ENCODE measurements around the gene CIITA.

The CIITA gene

DNA sequence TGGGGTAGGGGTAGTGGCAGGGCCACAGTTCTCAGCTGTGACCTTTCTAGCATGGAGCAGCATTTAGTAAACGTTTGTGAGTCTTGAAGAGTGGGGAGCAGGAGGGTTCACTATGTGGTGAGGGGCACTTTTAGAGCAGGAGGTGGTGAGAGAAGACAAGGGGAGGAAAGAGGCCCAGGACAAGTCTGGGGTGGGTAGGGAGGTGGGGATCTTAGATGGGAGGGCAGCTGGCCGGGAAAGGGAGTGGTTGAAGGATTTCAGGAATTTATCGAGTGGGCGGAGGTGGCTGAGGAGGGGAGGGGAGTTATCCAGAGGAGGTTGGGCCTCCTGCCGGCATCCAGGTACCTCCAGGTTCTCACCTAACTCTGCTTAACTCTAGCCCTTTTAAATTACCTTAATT is 69.3 kb downstream of the CIITA start:
- Histone ChIP-seq H3K4me3 (ENCODE audit: low read depth, low read length) (peak overlapping the region; percentile 50), H3K27me3 (ENCODE audit: insufficient read depth, low read length) (no peaks in the 10 kb centered on the region), H3K36me3 (ENCODE audit: insufficient read depth, low read length) (no peaks in the 10 kb centered on the region), H3K27ac (ENCODE audit: low read depth, low read length) (no peak overlapping the region), H3K79me2 (ENCODE audit: control insufficient read depth, insufficient read depth, low read length, unreplicated experiment) (peaks cover 63% of the 10 kb centered on the region), H2AFZ (ENCODE audit: low read length, unreplicated experiment) (no peak overlapping the region), H3K4me1 (ENCODE audit: control insufficient read depth, insufficient read depth, low read length, unreplicated experiment) (peaks cover 46% of the 10 kb centered on the region)

DNA sequence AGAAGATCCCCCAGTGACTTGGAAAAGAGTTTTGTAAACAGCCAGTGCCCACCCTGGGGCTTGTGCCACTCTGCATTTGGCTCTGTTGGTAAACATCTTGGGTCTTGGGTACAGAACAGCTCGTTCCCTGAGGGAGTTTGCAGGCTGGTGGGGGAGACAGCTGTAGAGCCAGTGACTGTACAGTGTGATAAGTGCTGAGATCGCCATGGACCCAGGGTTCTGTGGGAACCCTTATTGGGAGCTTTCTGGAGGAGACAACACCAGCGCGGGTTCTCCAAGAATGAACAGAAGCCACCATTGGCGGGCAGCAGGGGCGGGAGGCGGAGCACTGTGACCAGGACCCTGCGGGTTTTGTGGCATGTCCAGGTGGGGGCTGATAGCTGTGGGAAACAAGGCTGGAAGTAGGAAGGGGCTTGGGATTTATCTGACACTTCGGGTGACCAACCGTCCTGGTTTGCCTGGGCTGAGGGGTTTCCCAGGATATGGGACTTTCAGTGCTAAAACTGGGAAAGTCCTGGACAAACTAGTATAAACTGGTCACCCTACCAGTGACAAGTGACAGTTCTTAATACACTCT is 70.3 kb downstream of the CIITA start:
- Histone ChIP-seq H3K4me1 (ENCODE audit: control insufficient read depth, insufficient read depth, low read length, unreplicated experiment) (peaks cover 46% of the 10 kb centered on the region), H3K27ac (ENCODE audit: low read depth, low read length) (no peak overlapping the region), H2AFZ (ENCODE audit: low read length, unreplicated experiment) (no peak overlapping the region), H3K4me3 (ENCODE audit: low read depth, low read length) (no peak overlapping the region), H3K27me3 (ENCODE audit: insufficient read depth, low read length) (no peaks in the 10 kb centered on the region), H3K79me2 (ENCODE audit: control insufficient read depth, insufficient read depth, low read length, unreplicated experiment) (peaks cover 63% of the 10 kb centered on the region), H3K36me3 (ENCODE audit: insufficient read depth, low read length) (no peaks in the 10 kb centered on the region)

DNA sequence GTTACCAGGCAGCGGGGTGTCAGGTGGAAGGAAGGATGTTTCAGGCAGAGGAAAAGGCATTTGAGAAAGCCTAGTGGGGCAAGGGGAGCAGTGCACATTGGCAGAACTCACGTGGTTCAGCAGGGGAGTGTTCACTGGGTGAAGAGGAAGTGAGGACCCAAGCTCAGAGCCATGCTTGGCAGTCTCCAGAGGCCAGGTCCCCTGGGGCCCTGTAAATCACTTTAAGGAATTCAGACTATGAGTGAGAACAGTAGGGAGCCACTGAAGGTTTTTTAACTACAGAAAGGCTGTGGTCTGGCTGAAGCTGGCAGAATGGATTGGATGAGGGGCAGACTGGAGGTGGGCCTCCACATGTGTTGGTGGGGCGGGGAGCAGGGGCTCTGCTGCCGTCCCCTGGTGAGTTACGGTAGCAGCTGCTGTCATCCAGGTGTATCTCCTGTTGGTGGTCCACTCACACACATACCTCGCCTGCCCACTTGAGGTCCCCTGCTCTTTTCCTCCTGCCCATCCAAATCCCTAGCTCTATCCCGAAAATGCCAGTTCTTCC is 72.5 kb downstream of the CIITA start:
- Histone ChIP-seq H3K79me2 (ENCODE audit: control insufficient read depth, insufficient read depth, low read length, unreplicated experiment) (peaks cover 65% of the 10 kb centered on the region), H2AFZ (ENCODE audit: low read length, unreplicated experiment) (no peak overlapping the region), H3K4me1 (ENCODE audit: control insufficient read depth, insufficient read depth, low read length, unreplicated experiment) (peaks cover 37% of the 10 kb centered on the region), H3K36me3 (ENCODE audit: insufficient read depth, low read length) (no peaks in the 10 kb centered on the region), H3K4me3 (ENCODE audit: low read depth, low read length) (no peak overlapping the region), H3K27me3 (ENCODE audit: insufficient read depth, low read length) (no peaks in the 10 kb centered on the region), H3K27ac (ENCODE audit: low read depth, low read length) (no peak overlapping the region)

DNA sequence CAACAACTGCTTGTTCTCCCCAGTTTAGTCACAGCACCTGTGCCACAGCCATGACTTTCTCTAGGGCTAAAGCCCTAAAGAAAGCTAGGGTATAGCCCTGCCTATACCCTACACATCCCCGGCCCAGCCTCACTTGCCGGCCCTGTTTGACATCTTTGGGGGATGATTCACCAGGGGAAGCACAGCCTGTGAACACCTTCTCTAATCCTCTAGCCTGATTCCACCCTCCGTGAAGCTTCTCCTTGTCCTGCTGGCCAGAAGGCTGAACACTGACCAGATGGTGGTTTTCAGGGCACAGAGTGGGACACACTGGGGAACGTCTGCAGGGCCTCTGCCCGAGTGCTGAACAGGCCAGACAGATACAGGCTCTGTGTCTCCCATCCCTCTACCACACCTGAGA is 73.4 kb downstream of the CIITA start:
- H2AFZ ChIP-seq (ENCODE audit: low read length, unreplicated experiment): no peak overlapping the region
- H3K4me3 ChIP-seq (ENCODE audit: low read depth, low read length): no peak overlapping the region
- H3K4me1 ChIP-seq (ENCODE audit: control insufficient read depth, insufficient read depth, low read length, unreplicated experiment): peaks cover 36% of the 10 kb centered on the region
- no peaks in the 10 kb centered on the region for H3K27me3 ChIP-seq (ENCODE audit: insufficient read depth, low read length)
- H3K27ac ChIP-seq (ENCODE audit: low read depth, low read length): no peak overlapping the region
- H3K36me3 ChIP-seq (ENCODE audit: insufficient read depth, low read length): no peaks in the 10 kb centered on the region
- H3K79me2 ChIP-seq (ENCODE audit: control insufficient read depth, insufficient read depth, low read length, unreplicated experiment): peaks cover 59% of the 10 kb centered on the region

DNA sequence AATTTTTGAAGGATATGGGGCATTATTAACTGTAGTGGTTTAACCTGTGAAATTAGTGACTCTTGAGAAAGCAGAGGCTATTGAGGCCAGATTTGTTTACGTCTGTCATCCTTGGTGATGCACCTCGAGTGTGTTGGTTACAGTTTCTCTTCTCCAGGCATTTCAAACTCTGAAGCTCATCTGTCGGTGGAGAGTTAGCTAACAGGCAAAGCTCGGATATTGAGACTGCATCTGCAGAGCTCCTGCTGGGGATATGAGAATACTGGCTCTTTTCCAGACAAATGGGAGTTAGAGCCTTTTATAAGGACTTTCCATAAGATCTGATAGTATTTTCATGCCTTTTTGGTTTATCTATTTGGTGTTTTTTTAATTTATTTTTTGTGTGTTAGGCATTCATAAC is 74.0 kb downstream of the CIITA start:
- peaks cover 29% of the 10 kb centered on the region for H3K4me1 ChIP-seq (ENCODE audit: control insufficient read depth, insufficient read depth, low read length, unreplicated experiment)
- peaks cover 53% of the 10 kb centered on the region for H3K79me2 ChIP-seq (ENCODE audit: control insufficient read depth, insufficient read depth, low read length, unreplicated experiment)
- H3K27ac ChIP-seq (ENCODE audit: low read depth, low read length): no peak overlapping the region
- H3K4me3 ChIP-seq (ENCODE audit: low read depth, low read length): no peak overlapping the region
- H3K36me3 ChIP-seq (ENCODE audit: insufficient read depth, low read length): no peaks in the 10 kb centered on the region
- no peaks in the 10 kb centered on the region for H3K27me3 ChIP-seq (ENCODE audit: insufficient read depth, low read length)
- H2AFZ ChIP-seq (ENCODE audit: low read length, unreplicated experiment): no peak overlapping the region

DNA sequence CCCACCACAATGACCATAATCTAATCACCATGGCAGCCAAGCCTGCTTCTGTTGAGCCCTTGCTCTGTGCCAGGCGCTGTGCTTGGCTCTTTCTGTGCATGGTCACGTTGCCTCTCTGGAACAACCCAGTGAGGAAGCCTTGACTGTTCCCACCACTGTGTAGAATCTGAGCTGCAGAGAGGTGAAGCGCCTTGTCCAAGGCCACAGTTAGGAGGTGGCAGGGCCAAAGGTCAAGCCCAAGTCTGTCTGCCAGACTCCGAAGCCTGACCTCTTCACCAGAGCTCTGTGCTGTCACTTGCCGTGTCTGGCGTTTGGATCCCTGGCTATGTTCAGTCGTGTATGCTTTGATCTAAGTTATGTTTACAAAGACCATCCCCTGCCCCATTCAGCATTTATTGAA is 77.9 kb downstream of the CIITA start:
- Histone ChIP-seq H3K79me2 (ENCODE audit: control insufficient read depth, insufficient read depth, low read length, unreplicated experiment) (peaks cover 21% of the 10 kb centered on the region), H3K36me3 (ENCODE audit: insufficient read depth, low read length) (no peaks in the 10 kb centered on the region), H3K4me1 (ENCODE audit: control insufficient read depth, insufficient read depth, low read length, unreplicated experiment) (peaks cover 31% of the 10 kb centered on the region), H2AFZ (ENCODE audit: low read length, unreplicated experiment) (no peak overlapping the region), H3K4me3 (ENCODE audit: low read depth, low read length) (no peak overlapping the region), H3K27ac (ENCODE audit: low read depth, low read length) (no peak overlapping the region), H3K27me3 (ENCODE audit: insufficient read depth, low read length) (no peaks in the 10 kb centered on the region)

DNA sequence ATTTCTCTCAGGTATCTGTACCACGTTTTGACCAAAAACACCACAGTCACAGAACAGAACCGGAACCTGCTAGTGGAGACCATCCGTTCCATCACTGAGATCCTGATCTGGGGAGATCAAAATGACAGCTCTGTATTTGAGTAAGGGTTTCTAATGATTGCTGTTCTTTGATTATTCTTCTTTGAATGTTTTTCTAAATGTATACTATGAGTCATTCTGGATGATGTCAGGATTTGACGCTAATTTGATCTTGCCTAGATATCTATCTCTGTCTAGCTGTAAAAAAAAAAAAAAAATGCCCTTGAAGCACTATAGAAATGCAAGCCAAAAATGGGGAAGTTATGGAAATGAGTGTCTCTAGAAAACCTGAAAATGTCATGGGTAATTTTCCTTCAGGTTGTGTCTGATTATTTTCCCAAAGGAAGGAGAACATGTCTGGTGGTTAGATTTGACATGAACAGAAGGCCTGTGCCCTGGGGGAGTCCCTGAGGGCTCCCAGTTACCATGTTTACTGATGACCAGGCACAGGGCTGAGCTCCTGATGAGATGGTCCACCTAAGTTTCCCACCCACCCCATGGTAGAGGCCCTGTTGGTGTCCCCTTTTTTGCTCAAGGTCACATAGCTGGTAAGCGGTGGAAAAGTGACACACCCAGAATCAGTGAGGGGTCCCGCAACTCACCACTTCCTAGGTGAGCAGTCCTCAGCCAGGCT is 80.9 kb downstream of the CIITA start:
- H3K4me1 ChIP-seq (ENCODE audit: control insufficient read depth, insufficient read depth, low read length, unreplicated experiment): peaks cover 38% of the 10 kb centered on the region
- peaks cover 8% of the 10 kb centered on the region for H3K79me2 ChIP-seq (ENCODE audit: control insufficient read depth, insufficient read depth, low read length, unreplicated experiment)
- no peak overlapping the region for H2AFZ ChIP-seq (ENCODE audit: low read length, unreplicated experiment)
- H3K27me3 ChIP-seq (ENCODE audit: insufficient read depth, low read length): no peaks in the 10 kb centered on the region
- no peak overlapping the region for H3K4me3 ChIP-seq (ENCODE audit: low read depth, low read length)
- peak overlapping the region; percentile 40; the same call in 1 of the 2 replicates for H3K27ac ChIP-seq (ENCODE audit: low read depth, low read length)
- H3K36me3 ChIP-seq (ENCODE audit: insufficient read depth, low read length): no peaks in the 10 kb centered on the region

DNA sequence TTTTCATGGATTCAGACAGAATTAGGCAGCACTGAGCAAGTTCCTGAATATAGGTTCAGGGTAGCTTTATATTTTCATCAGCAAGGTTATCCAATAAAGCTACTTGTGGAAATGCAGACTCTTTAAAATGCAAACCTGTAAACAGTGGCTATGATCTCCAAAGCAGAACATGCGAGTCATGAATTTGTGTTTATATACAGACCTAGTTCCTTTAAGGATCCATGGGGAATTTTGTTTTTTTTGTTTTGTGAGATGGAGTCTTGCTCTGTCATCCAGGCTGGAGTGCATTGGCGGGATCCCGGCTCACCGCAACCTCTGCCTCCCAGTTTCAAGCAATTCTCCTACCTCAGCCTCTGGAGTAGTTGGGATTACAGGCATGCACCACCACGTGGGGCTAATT is 82.2 kb downstream of the CIITA start:
- Histone ChIP-seq H3K27ac (ENCODE audit: low read depth, low read length) (no peak overlapping the region), H3K27me3 (ENCODE audit: insufficient read depth, low read length) (no peaks in the 10 kb centered on the region), H3K4me1 (ENCODE audit: control insufficient read depth, insufficient read depth, low read length, unreplicated experiment) (peaks cover 37% of the 10 kb centered on the region), H3K4me3 (ENCODE audit: low read depth, low read length) (no peak overlapping the region), H3K79me2 (ENCODE audit: control insufficient read depth, insufficient read depth, low read length, unreplicated experiment) (peaks cover 8% of the 10 kb centered on the region), H2AFZ (ENCODE audit: low read length, unreplicated experiment) (no peak overlapping the region), H3K36me3 (ENCODE audit: insufficient read depth, low read length) (0 out of 2 replicates have a peak, but pooled peaks cover 4% of the 10 kb centered on the region)

DNA sequence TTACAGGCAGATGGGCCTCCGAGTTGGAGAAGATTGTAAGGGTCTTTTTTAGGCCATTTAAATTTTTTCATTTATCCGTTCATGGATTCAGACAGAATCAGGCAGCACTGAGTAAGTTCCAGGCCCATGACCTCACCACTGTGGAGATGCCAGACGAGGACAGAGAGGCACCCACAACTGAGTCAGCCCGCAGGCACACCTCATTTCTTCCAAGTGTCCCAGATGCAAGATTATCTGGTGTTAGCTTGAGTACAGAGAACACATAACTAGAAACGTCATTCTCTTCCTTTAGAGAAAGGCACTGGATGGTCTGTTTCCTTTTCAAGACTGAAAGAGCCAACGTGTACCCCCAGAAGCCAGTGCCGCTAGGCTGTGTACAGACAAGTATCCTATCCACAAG is 84.2 kb downstream of the CIITA start:
- Histone ChIP-seq H3K79me2 (ENCODE audit: control insufficient read depth, insufficient read depth, low read length, unreplicated experiment) (peaks cover 4% of the 10 kb centered on the region), H3K4me1 (ENCODE audit: control insufficient read depth, insufficient read depth, low read length, unreplicated experiment) (peaks cover 36% of the 10 kb centered on the region), H2AFZ (ENCODE audit: low read length, unreplicated experiment) (peak overlapping the region; percentile 2), H3K27me3 (ENCODE audit: insufficient read depth, low read length) (no peaks in the 10 kb centered on the region), H3K36me3 (ENCODE audit: insufficient read depth, low read length) (0 out of 2 replicates have a peak, but pooled peaks cover 4% of the 10 kb centered on the region), H3K27ac (ENCODE audit: low read depth, low read length) (peak overlapping the region; percentile 82), H3K4me3 (ENCODE audit: low read depth, low read length) (no peak overlapping the region)

DNA sequence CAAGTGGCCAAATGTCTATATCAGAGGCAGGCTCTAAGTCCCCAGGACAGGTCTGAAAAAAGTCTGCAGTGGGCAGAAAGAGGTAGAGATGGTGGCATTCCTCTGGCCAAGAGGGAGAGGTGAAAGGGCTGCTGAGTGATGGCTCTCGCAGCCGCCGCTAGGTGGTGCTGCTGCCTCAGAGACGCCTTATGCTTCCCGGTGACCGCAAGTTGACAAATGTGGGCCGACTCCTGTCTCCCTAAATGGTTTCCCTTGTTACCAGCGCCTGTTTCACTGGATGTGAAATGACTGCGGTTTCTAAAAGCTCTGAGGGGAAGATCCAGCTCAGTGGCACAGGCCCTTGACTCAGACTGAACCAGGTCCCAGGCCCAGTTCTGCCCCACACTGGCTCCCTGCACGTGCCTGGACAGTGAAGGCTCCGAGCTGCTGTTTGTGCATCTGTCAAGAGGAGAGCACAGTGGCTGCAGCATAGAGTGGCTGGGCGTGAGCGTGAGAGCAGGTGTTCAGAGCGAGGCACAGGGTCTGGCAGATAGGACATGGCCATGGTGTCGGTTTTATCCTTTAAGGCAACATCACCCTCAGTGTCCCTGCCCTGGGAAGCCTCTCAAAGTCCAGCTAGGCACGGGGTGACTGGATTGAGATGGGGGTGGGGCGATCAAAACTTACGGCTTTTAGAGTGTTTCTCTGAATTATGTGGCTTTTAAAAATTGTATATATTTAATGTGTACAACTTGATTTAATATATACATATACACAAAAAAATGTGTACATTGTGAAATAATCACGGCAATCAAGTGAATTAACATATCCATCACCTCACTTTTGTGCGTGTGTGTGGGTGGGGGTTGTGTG is 87.3 kb downstream of the CIITA start:
- H3K27ac ChIP-seq (ENCODE audit: low read depth, low read length): no peak overlapping the region
- 0 out of 2 replicates have a peak, but pooled peaks cover 4% of the 10 kb centered on the region for H3K36me3 ChIP-seq (ENCODE audit: insufficient read depth, low read length)
- peaks cover 22% of the 10 kb centered on the region for H3K4me1 ChIP-seq (ENCODE audit: control insufficient read depth, insufficient read depth, low read length, unreplicated experiment)

More for the DNA sequence above, 87.3 kb downstream of the CIITA start:
- Histone ChIP-seq H2AFZ (ENCODE audit: low read length, unreplicated experiment) (no peak overlapping the region), H3K27me3 (ENCODE audit: insufficient read depth, low read length) (no peaks in the 10 kb centered on the region), H3K4me3 (ENCODE audit: low read depth, low read length) (no peak overlapping the region), H3K79me2 (ENCODE audit: control insufficient read depth, insufficient read depth, low read length, unreplicated experiment) (peaks cover 4% of the 10 kb centered on the region)

All from ACC112 (cell line).